HFFc6 (cell line): ENCODE results near the gene CCND2. TPM values are rescaled to one million over a fixed set of nuclear protein-coding genes. Genes with fewer than 3 reads are reported as not detected.

Experiments used
- DNase-seq: peaks from one replicate; pipeline ENCODE4 v3.0.0-alpha.2; 2018
- H3K27ac Mint-ChIP-seq: 2 replicates; pipeline ENCODE4 v1.8.0; 2020; ENCODE audit warnings: mild to moderate bottlenecking, mixed read lengths
- H3K27me3 Mint-ChIP-seq: 2 replicates; pipeline ENCODE4 v1.8.0; 2021; ENCODE audit warnings: mild to moderate bottlenecking, moderate library complexity, mixed read lengths; ENCODE audit not compliant: insufficient read depth
- H3K36me3 Mint-ChIP-seq: 2 replicates; pipeline ENCODE4 v1.8.0; 2021; ENCODE audit warnings: low read depth, mixed read lengths
- H3K4me1 Mint-ChIP-seq: 2 replicates; pipeline ENCODE4 v1.8.0; 2020; ENCODE audit warnings: low read depth, mixed read lengths
- H3K4me3 Mint-ChIP-seq: 2 replicates; pipeline ENCODE4 v1.8.0; 2020; ENCODE audit warnings: mild to moderate bottlenecking, moderate library complexity, mixed read lengths
- H3K9me3 Mint-ChIP-seq: 2 replicates; pipeline ENCODE4 v1.8.0; 2020; ENCODE audit warnings: mild to moderate bottlenecking, mixed read lengths
- CTCF ChIP-seq: fragments of 200-600 bp; sonication (generic); IDR thresholded peaks from 2 replicates; pipeline ENCODE4 v1.5.0; 2021; ENCODE audit warnings: antibody characterized with exemption, mild to moderate bottlenecking
- total RNA-seq, 6 experiments: library from RNA; stranded (reverse); fragmentation: NEBNext Ultra II Directional; extraction: Animal tissue kit (Norgen Biotek cat#: 25700); gene quantifications; 2 replicates in 1 of 6; 3 replicates in 5 of 6; pipeline ENCODE4 v1.2.3, GENCODE V29; 2021

Gene CCND2
- total RNA-seq, 6 experiments from 2014 or later = 5.7 to 27.2 (median 24.5) TPM

- Mint-ChIP-seq H3K36me3 (peaks cover 5% of the 10 kb centered on the region), H3K4me1 (no peaks in the 10 kb centered on the region), H3K9me3 (peaks cover 15% of the 10 kb centered on the region), H3K27me3 (peaks cover 24% of the 10 kb centered on the region), H3K4me3 (no peak overlapping the region), H3K27ac (no peak overlapping the region)
- TF ChIP-seq CTCF = no peak
- DNase-seq = no peak
Observed at GRCh38 chr12:4246116-4246515, 27.4 kb upstream of the CCND2 start.

- H3K36me3 Mint-ChIP-seq = no peaks in the 10 kb centered on the region
- peaks cover 26% of the 10 kb centered on the region for H3K27me3 Mint-ChIP-seq
- H3K27ac Mint-ChIP-seq = no peak overlapping the region
- H3K4me1 Mint-ChIP-seq = no peaks in the 10 kb centered on the region
- no peak for TF ChIP-seq CTCF
- no peak overlapping the region for H3K4me3 Mint-ChIP-seq
- DNase-seq = no peak
- H3K9me3 Mint-ChIP-seq = no peaks in the 10 kb centered on the region
Observed at GRCh38 chr12:4250691-4251090, 22.9 kb upstream of the CCND2 start.

- no peaks in the 10 kb centered on the region for H3K36me3 Mint-ChIP-seq
Observed at GRCh38 chr12:4251216-4251891, 22.2 kb upstream of the CCND2 start.

GRCh38 chr12:4251967-4252366, 21.6 kb upstream of the CCND2 start:
- no peaks in the 10 kb centered on the region for H3K4me1 Mint-ChIP-seq
- H3K27ac Mint-ChIP-seq = no peak overlapping the region
- no peak overlapping the region for H3K4me3 Mint-ChIP-seq
- DNase-seq = no peak
- TF ChIP-seq CTCF = no peak
- peaks cover 26% of the 10 kb centered on the region for H3K27me3 Mint-ChIP-seq
- no peaks in the 10 kb centered on the region for H3K36me3 Mint-ChIP-seq
- no peaks in the 10 kb centered on the region for H3K9me3 Mint-ChIP-seq

More at GRCh38 chr12:4251216-4251891, 22.2 kb upstream of the CCND2 start:
- H3K9me3 Mint-ChIP-seq = no peaks in the 10 kb centered on the region
- H3K4me3 Mint-ChIP-seq = no peak overlapping the region
- no peak for TF ChIP-seq CTCF
- H3K27me3 Mint-ChIP-seq = peaks cover 26% of the 10 kb centered on the region
- H3K4me1 Mint-ChIP-seq = no peaks in the 10 kb centered on the region
- H3K27ac Mint-ChIP-seq = no peak overlapping the region
- DNase-seq = no peak

- Mint-ChIP-seq H3K4me3 (no peak overlapping the region), H3K9me3 (no peaks in the 10 kb centered on the region), H3K27ac (no peak overlapping the region), H3K36me3 (no peaks in the 10 kb centered on the region), H3K4me1 (no peaks in the 10 kb centered on the region), H3K27me3 (peaks cover 23% of the 10 kb centered on the region)
- TF ChIP-seq CTCF = no peak
- no peak for DNase-seq
Observed at GRCh38 chr12:4252601-4253000, 21.0 kb upstream of the CCND2 start.
